GM19324 (cell line): ENCODE results near the gene RAX2.
"Not testable (repeated sequence)": the region's sequence is repeated elsewhere in the genome, so short reads cannot be mapped to it uniquely, and the experiment has no call there.

Source experiments
- ATAC-seq: cut with Tn5 transposase; IDR thresholded peaks from one replicate; pipeline ENCODE4 v1.9.1; 2021; ENCODE audit warnings: mild to moderate bottlenecking, moderate library complexity; ENCODE audit not compliant: unreplicated experiment, low FRiP score

The RAX2 gene

DNA sequence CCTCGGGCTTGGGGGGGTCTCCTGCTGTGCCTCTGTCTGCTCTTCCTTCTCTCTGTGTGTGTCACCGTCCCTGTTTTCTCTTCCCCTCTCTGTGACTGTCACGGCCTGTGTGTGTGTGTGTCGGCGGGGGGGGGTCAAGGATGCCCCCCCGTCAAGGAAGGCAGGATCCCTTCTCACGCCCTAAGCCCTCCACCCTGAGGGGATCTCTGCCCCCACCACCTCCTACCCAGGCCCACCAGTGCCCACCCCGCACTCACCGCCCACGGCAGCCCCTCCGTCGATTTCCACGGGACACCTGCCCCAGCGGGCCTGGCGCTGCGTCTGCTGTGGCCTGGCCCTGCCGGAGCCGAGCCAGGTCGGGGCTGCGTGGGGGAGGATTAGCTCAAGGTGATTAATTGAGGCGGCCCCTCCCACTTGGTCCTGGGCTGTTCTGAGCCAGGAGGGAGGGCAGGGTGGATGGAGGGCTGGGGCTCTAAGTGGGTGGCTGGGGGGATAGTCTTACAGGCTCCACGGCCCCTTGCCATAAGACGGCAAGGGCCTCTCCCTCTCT is at the start of gene RAX2:
Gene RAX2 (minus strand): TSS at position 323 of the 550 bp plus-strand sequence. CDS start 486 bp downstream, outside the sequence.
- ATAC-seq = no peak

- ATAC-seq = no peak
These were observed 49.1 kb upstream of the RAX2 start for GRCh38 chr19:3821156-3821555.

GRCh38 chr19:3819989-3820388 is 48.0 kb upstream of the RAX2 start:
- ATAC-seq = no peak

DNA sequence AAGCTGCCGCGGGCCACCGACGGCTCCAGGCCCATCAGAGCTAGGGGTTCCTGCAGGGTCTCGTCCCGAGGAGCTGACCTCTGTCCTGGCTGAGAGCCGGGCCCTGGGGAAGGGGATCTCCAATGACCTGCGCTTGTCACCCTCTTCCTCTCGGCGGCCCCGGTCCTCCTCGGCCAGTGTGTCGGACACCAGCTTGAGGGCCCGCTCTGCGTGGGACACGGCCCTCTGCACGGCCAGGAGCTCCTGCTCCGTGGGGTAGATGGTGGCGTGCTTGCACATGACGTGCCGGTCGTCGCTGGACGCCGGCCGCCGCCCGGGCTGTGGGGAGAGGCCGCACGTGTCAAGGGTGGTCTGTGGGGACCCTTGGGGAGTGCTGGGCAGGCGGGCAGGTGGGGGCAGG is 46.9 kb upstream of the RAX2 start:
- ATAC-seq = no peak

DNA sequence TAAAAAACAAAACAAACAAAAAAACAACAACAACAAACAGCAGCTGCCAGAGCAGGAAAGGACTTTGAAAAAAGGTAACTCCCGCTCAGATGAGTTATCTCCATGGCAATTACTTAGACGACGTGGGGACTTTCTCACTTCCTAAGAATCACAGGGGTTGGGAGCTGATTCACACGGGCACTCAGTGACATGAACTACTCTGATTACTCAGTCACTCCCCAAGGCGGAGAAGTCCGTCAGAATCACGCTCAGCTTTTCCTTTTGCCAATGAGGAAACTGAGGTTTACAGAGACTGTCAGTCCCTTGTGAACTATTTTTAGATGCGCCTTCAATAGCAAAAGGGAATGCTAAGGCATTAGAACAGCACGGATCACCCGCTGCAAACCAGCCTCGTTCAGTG is 46.4 kb upstream of the RAX2 start:
- no peak for ATAC-seq

- ATAC-seq = no peak
These were observed 45.7 kb upstream of the RAX2 start for GRCh38 chr19:3817761-3818160.

- no peak for ATAC-seq
These were observed 44.7 kb upstream of the RAX2 start for GRCh38 chr19:3816566-3817218.

- not testable (repeated sequence) for ATAC-seq
These were observed 44.1 kb upstream of the RAX2 start for GRCh38 chr19:3816148-3816547.

DNA sequence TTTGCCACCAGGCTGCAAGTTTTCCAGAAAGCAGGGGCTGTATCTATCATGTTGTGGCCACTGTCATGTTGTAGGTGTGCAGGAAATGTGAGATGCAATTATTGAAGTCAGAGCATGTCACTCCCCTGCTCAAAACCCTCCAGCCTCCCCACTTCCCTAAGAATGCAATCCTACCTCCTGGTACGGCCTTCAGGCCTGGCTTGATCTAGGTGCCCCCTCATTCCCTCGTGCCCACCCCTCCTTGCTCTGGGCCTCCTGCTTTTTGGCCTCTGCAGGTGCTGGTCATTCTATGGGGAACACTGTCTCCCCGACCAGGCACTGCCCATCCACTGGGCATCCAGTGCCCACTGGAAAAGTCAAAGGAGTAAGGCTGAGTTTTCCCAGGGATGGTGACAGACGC is 42.6 kb upstream of the RAX2 start:
- no peak for ATAC-seq

GRCh38 chr19:3813473-3814392 is 41.7 kb upstream of the RAX2 start:
- no peak for ATAC-seq

DNA sequence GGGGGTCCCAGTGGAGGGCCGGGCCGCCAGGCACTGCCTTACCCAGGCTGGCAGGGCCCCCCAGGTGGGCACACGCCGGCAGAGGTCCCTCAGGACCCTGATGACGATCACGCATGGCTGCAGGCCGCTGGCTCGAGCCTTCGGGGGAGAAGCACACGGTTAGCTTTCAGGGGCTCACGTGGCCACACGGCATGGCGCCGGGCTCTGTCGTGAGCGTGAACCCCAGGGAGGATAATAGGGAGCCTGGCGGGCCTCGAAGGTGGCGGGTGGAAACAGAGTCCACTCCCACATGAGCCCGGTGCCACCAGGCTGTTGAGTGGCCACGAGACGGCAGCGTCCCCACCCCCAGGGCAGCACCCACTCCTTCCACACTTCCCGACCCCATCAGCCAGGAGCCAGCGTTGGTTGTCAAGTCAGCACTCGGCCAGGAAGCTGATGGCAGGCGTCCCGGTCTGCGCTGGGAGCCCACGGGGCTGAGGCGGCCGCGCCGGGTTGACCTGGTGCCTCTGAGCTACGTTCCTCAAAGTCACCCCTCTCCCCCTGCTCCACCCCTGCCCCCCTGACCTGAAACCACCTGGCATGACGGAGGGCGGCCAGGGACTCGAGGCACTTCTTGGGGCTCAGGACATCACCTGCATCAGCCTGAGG is 38.8 kb upstream of the RAX2 start:
- no peak for ATAC-seq

- no peak for ATAC-seq
These were observed 38.1 kb upstream of the RAX2 start for GRCh38 chr19:3809881-3810707.

- ATAC-seq = no peak
These were observed 36.6 kb upstream of the RAX2 start for GRCh38 chr19:3808420-3809143.

GRCh38 chr19:3807574-3808354 is 35.7 kb upstream of the RAX2 start:
- no peak for ATAC-seq

- no peak for ATAC-seq
These were observed 35.1 kb upstream of the RAX2 start for GRCh38 chr19:3807131-3807480.

DNA sequence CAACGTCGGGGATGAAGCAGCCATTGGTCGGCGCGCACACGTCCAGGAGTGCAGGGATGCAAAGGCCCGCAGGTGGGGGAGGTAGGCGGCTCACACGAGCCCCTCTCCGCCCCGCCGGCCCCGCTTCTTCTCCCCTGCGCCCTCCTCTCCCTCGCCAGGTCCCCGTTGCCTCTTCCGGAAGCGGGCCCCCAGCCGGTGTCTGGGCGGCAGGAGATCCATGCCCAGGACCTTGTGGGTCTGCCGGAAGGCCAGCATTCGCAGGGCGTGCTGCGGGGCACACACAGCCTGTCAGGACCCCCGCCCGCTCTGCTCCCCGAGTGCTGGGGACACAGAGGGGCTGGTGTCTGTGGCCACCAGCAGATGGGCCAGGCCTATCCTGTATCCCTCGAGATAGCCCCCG is 33.8 kb upstream of the RAX2 start:
- no peak for ATAC-seq

DNA sequence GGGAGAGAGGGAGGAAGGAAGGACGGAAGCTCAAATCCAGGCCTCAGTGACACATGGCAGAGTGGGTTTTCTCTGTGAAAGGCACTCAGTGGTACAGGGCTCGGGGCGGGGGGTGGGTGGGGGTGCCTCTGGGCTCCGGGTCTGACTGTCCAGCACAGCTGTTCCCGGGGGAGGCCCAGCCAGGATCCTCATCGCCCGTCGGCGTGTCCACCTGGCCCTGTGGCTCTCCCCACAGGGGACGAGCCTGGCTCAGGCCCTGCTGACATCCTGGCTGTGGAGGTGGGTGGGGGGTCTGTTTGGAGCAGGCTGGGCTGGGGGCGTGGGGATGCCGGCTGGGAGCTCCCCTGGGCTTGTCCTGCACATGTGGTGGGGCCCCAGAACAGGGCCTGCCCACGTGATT is 32.4 kb upstream of the RAX2 start:
- ATAC-seq = no peak

DNA sequence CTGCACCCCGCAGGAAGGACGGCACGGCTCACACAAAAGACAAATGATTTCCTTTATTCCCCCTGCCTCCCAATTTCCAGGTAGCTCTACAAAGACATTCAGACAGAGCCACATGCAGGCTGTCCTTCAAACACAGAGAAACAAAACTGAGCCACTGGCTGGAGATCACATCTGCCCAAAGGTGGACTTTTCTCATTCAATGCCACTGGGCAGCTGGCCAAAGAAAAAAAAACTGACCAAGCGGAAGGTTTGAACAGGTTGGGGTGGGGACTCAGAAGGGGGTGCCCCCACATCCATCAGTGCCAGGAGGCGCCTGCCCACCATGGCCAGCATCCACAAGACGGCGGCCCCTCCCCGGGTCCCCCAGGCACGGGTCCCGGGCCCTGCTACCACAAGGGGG is 32.0 kb upstream of the RAX2 start:
- ATAC-seq = no peak
